ENCODE measurements around the gene CXCR2.

CXCR2 gene

DNA sequence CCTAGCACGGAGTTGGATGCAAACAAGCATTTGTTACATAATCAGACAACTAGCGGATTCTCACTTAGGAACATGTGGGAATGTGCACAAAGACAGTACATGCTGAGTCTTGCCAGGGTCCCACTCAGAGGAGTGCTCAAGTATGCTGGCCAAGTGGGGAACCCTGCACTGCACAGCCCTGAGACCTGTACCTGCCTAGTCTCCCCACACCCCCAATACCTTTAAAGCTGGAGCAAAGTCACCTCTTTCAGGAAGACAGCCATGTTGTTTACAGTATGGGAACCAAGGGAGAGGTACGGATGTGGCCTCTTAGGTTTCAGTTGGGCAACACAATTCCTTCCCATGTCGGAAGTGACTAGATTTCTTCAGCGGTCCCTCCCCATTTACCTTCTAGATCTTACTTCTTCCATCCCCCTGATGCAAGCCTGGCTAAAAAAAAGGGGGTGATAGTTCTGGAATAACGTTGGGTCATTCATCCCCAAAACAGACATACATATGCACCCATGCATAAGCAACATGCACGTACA, 30.2 kb downstream of the CXCR2 start:
- TF ChIP-seq EGR1 (IDR thresholded peaks at IDR 0.05) (no peak), RAD21 (IDR thresholded peaks at IDR 0.05; ENCODE audit: low read depth) (no peak), CEBPB (IDR thresholded peaks at IDR 0.05) (no peak), EP300 (IDR thresholded peaks at IDR 0.05; ENCODE audit: borderline replicate concordance) (no peak), TEAD4 (IDR thresholded peaks at IDR 0.05) (no peak), FOXM1 (IDR thresholded peaks at IDR 0.05; ENCODE audit: borderline replicate concordance, low read depth) (no peak), NFIC (IDR thresholded peaks at IDR 0.05) (no peak), TAF1 (IDR thresholded peaks at IDR 0.05; ENCODE audit: low read depth) (no peak)
- TF ChIP-seq, protein P1, sequence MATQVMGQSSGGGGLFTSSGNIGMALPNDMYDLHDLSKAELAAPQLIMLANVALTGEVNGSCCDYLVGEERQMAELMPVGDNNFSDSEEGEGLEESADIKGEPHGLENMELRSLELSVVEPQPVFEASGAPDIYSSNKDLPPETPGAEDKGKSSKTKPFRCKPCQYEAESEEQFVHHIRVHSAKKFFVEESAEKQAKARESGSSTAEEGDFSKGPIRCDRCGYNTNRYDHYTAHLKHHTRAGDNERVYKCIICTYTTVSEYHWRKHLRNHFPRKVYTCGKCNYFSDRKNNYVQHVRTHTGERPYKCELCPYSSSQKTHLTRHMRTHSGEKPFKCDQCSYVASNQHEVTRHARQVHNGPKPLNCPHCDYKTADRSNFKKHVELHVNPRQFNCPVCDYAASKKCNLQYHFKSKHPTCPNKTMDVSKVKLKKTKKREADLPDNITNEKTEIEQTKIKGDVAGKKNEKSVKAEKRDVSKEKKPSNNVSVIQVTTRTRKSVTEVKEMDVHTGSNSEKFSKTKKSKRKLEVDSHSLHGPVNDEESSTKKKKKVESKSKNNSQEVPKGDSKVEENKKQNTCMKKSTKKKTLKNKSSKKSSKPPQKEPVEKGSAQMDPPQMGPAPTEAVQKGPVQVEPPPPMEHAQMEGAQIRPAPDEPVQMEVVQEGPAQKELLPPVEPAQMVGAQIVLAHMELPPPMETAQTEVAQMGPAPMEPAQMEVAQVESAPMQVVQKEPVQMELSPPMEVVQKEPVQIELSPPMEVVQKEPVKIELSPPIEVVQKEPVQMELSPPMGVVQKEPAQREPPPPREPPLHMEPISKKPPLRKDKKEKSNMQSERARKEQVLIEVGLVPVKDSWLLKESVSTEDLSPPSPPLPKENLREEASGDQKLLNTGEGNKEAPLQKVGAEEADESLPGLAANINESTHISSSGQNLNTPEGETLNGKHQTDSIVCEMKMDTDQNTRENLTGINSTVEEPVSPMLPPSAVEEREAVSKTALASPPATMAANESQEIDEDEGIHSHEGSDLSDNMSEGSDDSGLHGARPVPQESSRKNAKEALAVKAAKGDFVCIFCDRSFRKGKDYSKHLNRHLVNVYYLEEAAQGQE (IDR thresholded peaks at IDR 0.05; ENCODE audit: low read depth) = no peak
- TF ChIP-seq, protein P2, sequence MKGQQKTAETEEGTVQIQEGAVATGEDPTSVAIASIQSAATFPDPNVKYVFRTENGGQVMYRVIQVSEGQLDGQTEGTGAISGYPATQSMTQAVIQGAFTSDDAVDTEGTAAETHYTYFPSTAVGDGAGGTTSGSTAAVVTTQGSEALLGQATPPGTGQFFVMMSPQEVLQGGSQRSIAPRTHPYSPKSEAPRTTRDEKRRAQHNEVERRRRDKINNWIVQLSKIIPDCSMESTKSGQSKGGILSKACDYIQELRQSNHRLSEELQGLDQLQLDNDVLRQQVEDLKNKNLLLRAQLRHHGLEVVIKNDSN (IDR thresholded peaks at IDR 0.05) = no peak

DNA sequence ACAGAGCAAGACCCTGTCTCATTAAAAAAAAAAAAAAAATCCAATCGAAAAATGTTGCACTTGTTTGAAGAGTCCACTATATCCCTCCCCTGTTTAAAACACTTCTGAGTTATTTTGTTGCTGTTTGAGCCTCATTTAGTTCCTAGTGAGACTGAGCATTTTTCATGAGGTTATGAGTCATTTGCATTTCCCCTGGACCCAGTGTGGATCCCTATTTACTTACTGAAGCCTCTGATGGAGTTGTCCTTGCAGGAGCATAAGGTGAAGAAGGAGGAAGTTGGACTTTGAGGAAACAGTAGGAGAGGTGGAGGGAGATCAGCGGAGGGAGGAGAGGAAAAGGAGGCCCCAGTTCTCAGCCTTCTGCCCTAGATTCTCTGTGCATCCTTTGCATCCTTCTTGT, 35.8 kb downstream of the CXCR2 start:
- TF ChIP-seq, protein P1 (IDR thresholded peaks at IDR 0.05; ENCODE audit: low read depth) = no peak
- TF ChIP-seq TCF12 (IDR thresholded peaks at IDR 0.05; ENCODE audit: low read depth) = no peak
- no peak for TF ChIP-seq EGR1 (IDR thresholded peaks at IDR 0.05)
- no peak for TF ChIP-seq FOXM1 (IDR thresholded peaks at IDR 0.05; ENCODE audit: borderline replicate concordance, low read depth)
- no peak for TF ChIP-seq EP300 (IDR thresholded peaks at IDR 0.05; ENCODE audit: borderline replicate concordance)
- no peak for TF ChIP-seq NFIC (IDR thresholded peaks at IDR 0.05)
- TF ChIP-seq RAD21 (IDR thresholded peaks at IDR 0.05; ENCODE audit: low read depth) = no peak
- TF ChIP-seq TAF1 (IDR thresholded peaks at IDR 0.05; ENCODE audit: low read depth) = no peak

DNA sequence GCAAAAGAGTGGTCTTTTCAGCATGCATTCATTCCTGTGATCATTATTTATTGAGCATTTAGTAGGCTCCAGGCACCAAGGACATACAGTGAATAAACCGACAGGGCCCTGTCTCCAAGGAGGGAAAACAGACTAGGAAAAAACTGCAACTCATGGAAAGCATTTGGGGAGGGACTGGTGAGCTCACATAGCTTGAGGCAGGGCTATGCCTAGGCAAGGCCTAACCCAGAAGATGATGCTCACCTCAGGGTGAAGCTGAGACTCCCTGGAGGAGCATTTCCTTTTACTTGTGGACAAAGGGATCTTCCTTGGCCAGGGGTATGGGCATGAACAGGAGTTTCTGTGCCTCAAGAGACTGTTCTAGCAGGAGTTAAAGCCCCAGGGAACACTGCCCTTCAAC, 37.0 kb downstream of the CXCR2 start:
- TF ChIP-seq YY1 (IDR thresholded peaks at IDR 0.05; ENCODE audit: low read depth) = no peak
- no peak for TF ChIP-seq TEAD4 (IDR thresholded peaks at IDR 0.05)
- TF ChIP-seq TAF1 (IDR thresholded peaks at IDR 0.05; ENCODE audit: low read depth) = no peak
- TF ChIP-seq, protein P2 (IDR thresholded peaks at IDR 0.05) = no peak
- no peak for TF ChIP-seq ZBTB7A (IDR thresholded peaks at IDR 0.05; ENCODE audit: low read depth)
- no peak for TF ChIP-seq NFIC (IDR thresholded peaks at IDR 0.05)

DNA sequence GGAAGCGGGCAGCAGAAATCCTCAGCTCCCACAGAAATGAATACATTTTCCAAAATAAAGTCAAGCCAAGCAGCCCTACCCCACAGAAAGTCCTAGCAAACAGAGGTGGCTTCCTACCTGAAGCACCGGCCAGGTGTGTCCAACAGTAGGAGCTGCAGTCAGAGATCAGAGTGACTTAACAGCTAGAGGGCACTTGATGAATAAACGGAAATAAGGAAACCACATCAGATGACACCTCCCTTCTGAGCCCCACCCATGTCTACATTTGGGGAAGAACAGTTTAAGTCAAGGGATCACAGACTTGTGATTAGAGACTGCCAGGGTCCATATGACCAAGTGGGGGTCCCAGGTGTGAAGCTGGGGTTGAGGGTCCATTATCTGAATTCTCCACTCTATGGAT, 41.0 kb downstream of the CXCR2 start, which contains the start of gene CXCR1:
Gene CXCR1, minus strand, starts transcription at position 172 of the 400 bp plus-strand sequence. CDS start 1,751 bp downstream, outside the sequence.
- TF ChIP-seq TEAD4 (IDR thresholded peaks at IDR 0.05) = no peak
- TF ChIP-seq, protein P3, sequence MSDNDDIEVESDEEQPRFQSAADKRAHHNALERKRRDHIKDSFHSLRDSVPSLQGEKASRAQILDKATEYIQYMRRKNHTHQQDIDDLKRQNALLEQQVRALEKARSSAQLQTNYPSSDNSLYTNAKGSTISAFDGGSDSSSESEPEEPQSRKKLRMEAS (IDR thresholded peaks at IDR 0.05) = no peak
- TF ChIP-seq, protein P2 (IDR thresholded peaks at IDR 0.05) = no peak
- no peak for TF ChIP-seq FOXM1 (IDR thresholded peaks at IDR 0.05; ENCODE audit: borderline replicate concordance, low read depth)
- no peak for TF ChIP-seq CEBPB (IDR thresholded peaks at IDR 0.05)
- no peak for TF ChIP-seq EP300 (IDR thresholded peaks at IDR 0.05; ENCODE audit: borderline replicate concordance)
- no peak for TF ChIP-seq CREB1 (IDR thresholded peaks at IDR 0.05; ENCODE audit: low read depth)
- TF ChIP-seq TCF12 (IDR thresholded peaks at IDR 0.05; ENCODE audit: low read depth) = no peak
- TF ChIP-seq TAF1 (IDR thresholded peaks at IDR 0.05; ENCODE audit: low read depth) = no peak
- TF ChIP-seq YY1 (IDR thresholded peaks at IDR 0.05; ENCODE audit: low read depth) = no peak
- TF ChIP-seq NFIC (IDR thresholded peaks at IDR 0.05) = no peak
- TF ChIP-seq RAD21 (IDR thresholded peaks at IDR 0.05; ENCODE audit: low read depth) = no peak
- no peak for TF ChIP-seq ZBTB7A (IDR thresholded peaks at IDR 0.05; ENCODE audit: low read depth)
- no peak for TF ChIP-seq EGR1 (IDR thresholded peaks at IDR 0.05)
- TF ChIP-seq, protein P1 (IDR thresholded peaks at IDR 0.05; ENCODE audit: low read depth) = no peak
